ENCODE measurements around the gene IGSF22.

- no peak for TF ChIP-seq CTCF (IDR thresholded peaks at IDR 0.05)
- no peak for TF ChIP-seq POLR2A (IDR thresholded peaks at IDR 0.05)
These were observed 42.5 kb upstream of the IGSF22 start for GRCh38 chr11:18768472-18768901.
